Measurements from ENCODE around the gene SQSTM1. TPM values are rescaled to one million over a fixed set of nuclear protein-coding genes. Genes with fewer than 3 reads are reported as not detected.
A peak's percentile ranks its signal among the peaks of the same experiment; 100 is the strongest.

Gene SQSTM1
- total RNA-seq, 1 experiment from 2014 or later: 341 TPM

DNA sequence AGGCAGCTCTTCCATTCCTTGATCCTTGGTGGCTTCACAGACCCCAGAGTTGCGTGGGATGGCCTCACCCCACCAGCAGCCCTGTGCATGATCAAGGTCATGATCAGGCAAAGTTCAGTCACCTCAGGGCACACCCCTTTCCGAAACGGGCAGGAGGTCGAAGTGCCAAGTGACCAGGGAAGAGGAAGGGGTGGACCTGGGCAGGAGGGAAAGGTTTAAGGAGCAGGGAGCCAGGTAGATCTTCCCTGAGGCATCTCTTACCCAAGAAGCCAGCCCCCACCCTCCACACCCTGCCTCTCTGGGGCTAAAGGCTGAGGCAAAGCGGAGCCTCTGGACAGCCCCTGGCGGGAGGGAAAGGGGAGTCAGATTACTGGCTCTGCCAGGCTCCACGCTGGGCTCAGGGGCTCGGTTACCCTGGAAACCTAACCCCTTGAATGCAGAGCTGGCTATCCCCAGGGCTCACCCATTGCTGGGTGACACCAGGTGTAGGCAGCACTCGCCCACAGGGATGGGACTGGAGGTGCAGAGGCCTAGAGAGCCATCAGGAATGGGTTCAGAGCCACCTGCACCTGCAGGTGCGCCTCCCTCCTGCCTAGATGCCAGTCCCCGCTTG is 17.6 kb upstream of the SQSTM1 start:
- ChIA-PET POLR2A (ENCODE audit: unreplicated experiment) (no interaction called here), CTCF (no interaction called here)
- Histone ChIP-seq H3K36me3 (ENCODE audit: low read depth, low read length) (no peaks in the 10 kb centered on the region), H3K9me2 (replicated peaks; ENCODE audit: low read length) (no peaks in the 10 kb centered on the region), H3K4me1 (ENCODE audit: insufficient read depth, low read length) (peaks cover 31% of the 10 kb centered on the region), H3K27me3 (ENCODE audit: low read length) (no peaks in the 10 kb centered on the region), H3K9ac (ENCODE audit: low read length) (no peak overlapping the region), H4K20me1 (ENCODE audit: low read length) (peaks cover 5% of the 10 kb centered on the region), H3F3A (ENCODE audit: low read length, unreplicated experiment) (no peaks in the 10 kb centered on the region), H3K4me3 (ENCODE audit: low read length) (0 out of 2 replicates have a peak overlapping the region, but pooled peaks have one; percentile 24), H3K9me3 (ENCODE audit: low read length) (no peaks in the 10 kb centered on the region), H3K79me2 (ENCODE audit: low read length) (peaks cover 52% of the 10 kb centered on the region), H2AFZ (ENCODE audit: low read length) (no peak overlapping the region), H3K4me2 (ENCODE audit: low read length) (peak overlapping the region; percentile 54), H3K27ac (ENCODE audit: low read length) (peak overlapping the region; percentile 65)
- TF ChIP-seq EZH2 (IDR thresholded peaks at IDR 0.05; ENCODE audit: low read length, unreplicated experiment) (no peak), EZH2phosphoT487 (IDR thresholded peaks at IDR 0.05; ENCODE audit: borderline replicate concordance, low read length) (no peak)
- TF ChIP-seq, protein P1, sequence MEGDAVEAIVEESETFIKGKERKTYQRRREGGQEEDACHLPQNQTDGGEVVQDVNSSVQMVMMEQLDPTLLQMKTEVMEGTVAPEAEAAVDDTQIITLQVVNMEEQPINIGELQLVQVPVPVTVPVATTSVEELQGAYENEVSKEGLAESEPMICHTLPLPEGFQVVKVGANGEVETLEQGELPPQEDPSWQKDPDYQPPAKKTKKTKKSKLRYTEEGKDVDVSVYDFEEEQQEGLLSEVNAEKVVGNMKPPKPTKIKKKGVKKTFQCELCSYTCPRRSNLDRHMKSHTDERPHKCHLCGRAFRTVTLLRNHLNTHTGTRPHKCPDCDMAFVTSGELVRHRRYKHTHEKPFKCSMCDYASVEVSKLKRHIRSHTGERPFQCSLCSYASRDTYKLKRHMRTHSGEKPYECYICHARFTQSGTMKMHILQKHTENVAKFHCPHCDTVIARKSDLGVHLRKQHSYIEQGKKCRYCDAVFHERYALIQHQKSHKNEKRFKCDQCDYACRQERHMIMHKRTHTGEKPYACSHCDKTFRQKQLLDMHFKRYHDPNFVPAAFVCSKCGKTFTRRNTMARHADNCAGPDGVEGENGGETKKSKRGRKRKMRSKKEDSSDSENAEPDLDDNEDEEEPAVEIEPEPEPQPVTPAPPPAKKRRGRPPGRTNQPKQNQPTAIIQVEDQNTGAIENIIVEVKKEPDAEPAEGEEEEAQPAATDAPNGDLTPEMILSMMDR (conservative IDR thresholded peaks at IDR 0.05; ENCODE audit: low read depth, low read length): no peak
- intact Hi-C loops (cut with micrococcal nuclease): no loop called here
- ATAC-seq (no peak), DNase-seq (no peak)
- BruUV-seq (replicated peaks): no TSS peak

DNA sequence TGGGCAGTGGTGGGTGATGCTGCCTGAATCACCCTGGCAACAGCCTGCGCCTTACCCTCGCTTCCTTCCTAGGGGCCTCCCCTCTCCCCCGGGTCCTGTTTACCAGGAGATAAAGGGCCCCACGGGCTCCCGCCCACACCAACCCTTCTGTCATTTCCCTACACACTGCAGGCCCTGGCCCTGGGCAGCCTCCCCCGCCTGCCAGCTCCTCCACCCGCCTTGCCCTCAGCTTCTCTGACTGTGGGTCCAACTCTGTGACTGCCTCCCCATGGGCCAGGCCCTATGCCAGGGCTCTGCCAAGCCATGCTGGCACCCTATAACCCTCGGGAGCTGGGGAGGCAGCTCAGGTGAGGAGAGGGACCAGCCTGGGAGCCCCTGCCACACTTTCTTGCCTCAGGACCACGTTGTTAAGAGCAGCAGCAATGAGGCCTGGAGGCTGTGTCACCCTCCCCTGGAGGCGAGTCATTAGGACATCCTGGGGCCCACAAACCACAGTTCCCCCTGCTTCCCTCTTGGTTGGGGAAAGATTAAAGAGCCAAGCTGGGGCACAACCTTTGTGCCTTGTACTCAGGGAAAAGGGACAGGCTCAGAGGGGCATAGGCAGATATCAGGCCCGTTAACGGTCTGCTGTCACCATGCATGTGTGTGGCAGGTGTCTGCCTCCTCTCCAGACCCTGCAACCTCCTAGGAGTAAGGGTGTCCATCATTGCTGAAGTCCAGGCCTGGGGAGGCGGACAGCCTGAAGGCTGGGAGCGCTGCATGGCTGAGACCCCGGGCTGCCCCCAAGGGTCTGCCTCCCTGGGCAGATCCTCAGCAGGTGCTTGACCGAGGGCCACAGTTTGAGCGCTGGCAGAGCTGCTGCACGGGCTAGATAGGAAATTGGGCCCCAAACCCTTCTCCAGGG is 16.8 kb upstream of the SQSTM1 start:
- intact Hi-C loops (cut with micrococcal nuclease): no loop called here
- ChIA-PET CTCF (interaction anchor here (0.7 kb wide), 1 partner anchor 8 kb away, joined by 3 read pairs; no protein-coding TSS in a partner anchor), POLR2A (ENCODE audit: unreplicated experiment) (no interaction called here)
- no peaks in the 10 kb centered on the region for H3K27me3 ChIP-seq (ENCODE audit: low read length)
- ATAC-seq (no peak), DNase-seq (peak; percentile 46)
- H3K9me3 ChIP-seq (ENCODE audit: low read length): no peaks in the 10 kb centered on the region
- peaks cover 56% of the 10 kb centered on the region for H3K79me2 ChIP-seq (ENCODE audit: low read length)
- H3K4me3 ChIP-seq (ENCODE audit: low read length): peak overlapping the region; percentile 86; the same call in 1 of the 2 replicates
- H3K9ac ChIP-seq (ENCODE audit: low read length): peak overlapping the region; percentile 29; the same call in 1 of the 2 replicates
- H3K27ac ChIP-seq (ENCODE audit: low read length): peak overlapping the region; percentile 73
- TF ChIP-seq, protein P1 (conservative IDR thresholded peaks at IDR 0.05; ENCODE audit: low read depth, low read length): no peak
- TF ChIP-seq EZH2 (IDR thresholded peaks at IDR 0.05; ENCODE audit: low read length, unreplicated experiment) (no peak), EZH2phosphoT487 (IDR thresholded peaks at IDR 0.05; ENCODE audit: borderline replicate concordance, low read length) (no peak)
- no TSS peak for BruUV-seq (replicated peaks)
- H3F3A ChIP-seq (ENCODE audit: low read length, unreplicated experiment): no peaks in the 10 kb centered on the region
- peak overlapping the region; percentile 97 for H3K4me2 ChIP-seq (ENCODE audit: low read length)
- H3K4me1 ChIP-seq (ENCODE audit: insufficient read depth, low read length): peaks cover 31% of the 10 kb centered on the region
- H3K9me2 ChIP-seq (replicated peaks; ENCODE audit: low read length): no peaks in the 10 kb centered on the region
- H2AFZ ChIP-seq (ENCODE audit: low read length): no peak overlapping the region
- peaks cover 5% of the 10 kb centered on the region for H4K20me1 ChIP-seq (ENCODE audit: low read length)
- no peaks in the 10 kb centered on the region for H3K36me3 ChIP-seq (ENCODE audit: low read depth, low read length)

Data from PC-3 (cell line).